Transverse colon (tissue), 4 donors: ENCODE results near the gene PRKG1. TPM values are rescaled to one million over a fixed set of nuclear protein-coding genes. Genes with fewer than 3 reads are reported as not detected.

ENCODE experiments used
- DNase-seq: peaks from one replicate; pipeline ENCODE4 v3.0.0-alpha.2; 2019
- H3K27ac ChIP-seq, 4 donors: fragments of 200-600 bp; sonication (generic); 2 replicates each; pipeline ENCODE4 v1.5.1; 2016 to 2018; ENCODE audit warnings: inconsistent platforms in 4 of 4
- H3K27me3 ChIP-seq: fragments of 200-600 bp; sonication (generic); 2 replicates; pipeline ENCODE4 v1.5.1; 2017; ENCODE audit warnings: inconsistent platforms
- H3K36me3 ChIP-seq, 4 donors: fragments of 200-600 bp; sonication (generic); 2 replicates each; pipeline ENCODE4 v1.5.1; 2017 to 2019; ENCODE audit warnings: inconsistent platforms in 4 of 4
- H3K4me1 ChIP-seq, 4 donors: fragments of 200-600 bp; sonication (generic); 2 replicates each; pipeline ENCODE4 v1.5.1; 2017 to 2020; ENCODE audit warnings: inconsistent platforms in 4 of 4
- H3K4me3 ChIP-seq, 4 donors: fragments of 200-600 bp; sonication (generic); 1 replicate in 1 of 4; 2 replicates in 3 of 4; pipeline versions ENCODE4 v1.5.1 to v1.6.1; 2017 to 2019; ENCODE audit warnings: inconsistent platforms in 4 of 4
- H3K9me3 ChIP-seq, 2 donors: fragments of 200-600 bp; sonication (generic); 2 replicates each; pipeline ENCODE4 v1.5.1; 2017 to 2019; ENCODE audit warnings: inconsistent platforms in 2 of 2
- CTCF ChIP-seq, 5 experiments: fragments of 200-600 bp in 3 of 5; fragments of 450-650 bp in 2 of 5; sonication (generic) in 3 of 5; IDR thresholded peaks; 1 replicate in 2 of 5; 2 replicates in 3 of 5; pipeline ENCODE4 v1.5.1; 2016 to 2017; ENCODE audit warnings: antibody characterized with exemption in 5 of 5, inconsistent platforms in 3 of 5, mild to moderate bottlenecking in 2 of 5, moderate library complexity in 1 of 5
- EP300 ChIP-seq: sonication (generic); formaldehyde crosslinking; IDR thresholded peaks from one replicate; pipeline ENCODE4 v1.6.1; 2017; ENCODE audit warnings: antibody characterized with exemption, low read depth
- POLR2A ChIP-seq: fragments of 450-650 bp; IDR thresholded peaks from one replicate; pipeline ENCODE4 v1.6.1; 2016; ENCODE audit warnings: antibody characterized with exemption, mild to moderate bottlenecking, moderate library complexity
- POLR2AphosphoS5 ChIP-seq, 3 donors: sonication (generic); formaldehyde crosslinking; IDR thresholded peaks; one replicate each; pipeline ENCODE4 v1.6.1; 2016; ENCODE audit warnings: antibody characterized with exemption in 3 of 3
- WGBS, 2 donors: methylation state at CpG; one replicate each; pipeline ENCODE4 v1.1.5; 2018; ENCODE audit warnings: low coverage in 1 of 2; 5-methylcytosine and 5-hydroxymethylcytosine counted together
- in situ Hi-C, 4 donors: fragments of 200-750 bp; cut with MboI; loops; one replicate each; pipeline versions ENCODE4 v1.15.0 to v1.15.1; 2017; ENCODE audit warnings: low sequenced_read_pairs in 3 of 4, low pct_ligation_motif_present in 1 of 4, low pct_unique_long_range_greater_than_20kb in 1 of 4
- intact Hi-C: fragments of 100-400 bp; cut with DNase I; formaldehyde crosslinking; loops from one replicate; pipeline ENCODE4 v1.15.1; 2023; ENCODE audit warnings: low total_unique reads
- total RNA-seq, 4 donors: library from RNA; depleted of rRNA; stranded (reverse); fragments of >200 nt; gene quantifications; one replicate each; pipeline ENCODE4 v1.1.0, GENCODE V29; 2016

PRKG1 gene
- total RNA-seq, 4 donors from 2014 or later: 17.6 to 30.6 (median 26.9) TPM

GRCh38 chr10:52220947-52221346 is 1146.7 kb downstream of the PRKG1 start:
- in situ Hi-C loops: loop anchor here in 3 of 4 donors (25.0 kb wide), 2 partner anchors 809 to 1209 kb away; no protein-coding TSS in a partner anchor
- Histone ChIP-seq H3K4me3 (no peak overlapping the region), H3K9me3 (no peaks in the 10 kb centered on the region), H3K27ac (no peak overlapping the region), H3K36me3 (no peaks in the 10 kb centered on the region), H3K4me1 (peaks cover 0 to 18% (median 5%) of the 10 kb centered on the region in 4 donors), H3K27me3 (no peaks in the 10 kb centered on the region)
- DNase-seq: no peak
- WGBS, 2 donors: 35 to 65% methylated on average over 2 to 3 of the region's 3 CpGs
- TF ChIP-seq CTCF (IDR thresholded peaks at IDR 0.05): no peak
- TF ChIP-seq POLR2AphosphoS5 (IDR thresholded peaks at IDR 0.05): no peak
- TF ChIP-seq POLR2A: no peak
- no peak for TF ChIP-seq EP300
- intact Hi-C loops: no loop called here

GRCh38 chr10:52221923-52222322 is 1147.6 kb downstream of the PRKG1 start:
- WGBS, 2 donors: 82% methylated on average over 4 of the region's 4 CpGs; no CpG with 5 or more reads in 1 of the 2 donors
- Histone ChIP-seq H3K4me1 (peaks cover 0 to 8% (median 0%) of the 10 kb centered on the region in 4 donors), H3K4me3 (no peak overlapping the region), H3K27me3 (no peaks in the 10 kb centered on the region), H3K36me3 (no peaks in the 10 kb centered on the region), H3K27ac (no peak overlapping the region), H3K9me3 (no peaks in the 10 kb centered on the region)
- in situ Hi-C loops (loop anchor here in 3 of 4 donors (25.0 kb wide), 2 partner anchors 810 to 1210 kb away; no protein-coding TSS in a partner anchor), intact Hi-C loops (no loop called here)
- TF ChIP-seq EP300 (no peak), POLR2AphosphoS5 (IDR thresholded peaks at IDR 0.05) (no peak), POLR2A (no peak), CTCF (IDR thresholded peaks at IDR 0.05) (no peak)
- no peak for DNase-seq

GRCh38 chr10:52226197-52226847 is 1152.0 kb downstream of the PRKG1 start:
- intact Hi-C loops (no loop called here), in situ Hi-C loops (no loop called here)
- WGBS, 2 donors: 38 to 62% methylated on average over 1 of the region's 1 CpG
- no peaks in the 10 kb centered on the region for H3K36me3 ChIP-seq
- H3K27ac ChIP-seq: no peak overlapping the region
- no peak for DNase-seq
- no peak overlapping the region for H3K4me3 ChIP-seq
- H3K9me3 ChIP-seq: no peaks in the 10 kb centered on the region
- peaks cover 0 to 1% (median 0%) of the 10 kb centered on the region in 4 donors for H3K4me1 ChIP-seq
- no peaks in the 10 kb centered on the region for H3K27me3 ChIP-seq
- TF ChIP-seq CTCF (IDR thresholded peaks at IDR 0.05) (no peak), POLR2AphosphoS5 (IDR thresholded peaks at IDR 0.05) (no peak), POLR2A (no peak), EP300 (no peak)

DNA sequence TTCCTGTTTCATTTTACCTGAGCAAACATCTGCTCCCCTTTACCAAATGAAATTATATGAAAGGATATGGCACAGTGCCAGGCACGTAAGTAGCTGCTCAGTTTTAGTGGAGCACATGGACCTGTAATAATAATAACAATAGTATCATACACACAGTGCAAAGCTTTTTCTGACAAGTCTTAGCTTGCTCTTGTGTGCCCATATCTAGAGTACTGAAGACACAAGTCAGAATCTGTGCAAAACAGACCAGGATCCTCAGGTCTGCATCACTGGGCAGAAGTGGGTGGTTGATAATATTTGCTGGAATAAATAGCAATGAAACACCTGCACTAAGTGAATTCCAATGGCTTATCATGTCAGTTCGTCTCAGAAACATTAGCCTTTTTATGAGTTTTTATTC is 1154.3 kb downstream of the PRKG1 start:
- 64 to 69% methylated on average over 2 of the region's 2 CpGs for WGBS, 2 donors
- no peak for DNase-seq
- H3K9me3 ChIP-seq: no peaks in the 10 kb centered on the region
- no peak overlapping the region for H3K27ac ChIP-seq
- peaks cover 0 to 12% (median 6%) of the 10 kb centered on the region in 4 donors for H3K4me1 ChIP-seq
- H3K4me3 ChIP-seq: no peak overlapping the region
- in situ Hi-C loops: no loop called here
- H3K36me3 ChIP-seq: no peaks in the 10 kb centered on the region
- TF ChIP-seq CTCF (IDR thresholded peaks at IDR 0.05) (no peak), POLR2A (no peak), POLR2AphosphoS5 (IDR thresholded peaks at IDR 0.05) (no peak), EP300 (no peak)
- no peaks in the 10 kb centered on the region for H3K27me3 ChIP-seq
- intact Hi-C loops: no loop called here
